HepG2 (cell line): ENCODE measurements around the gene GMEB1. TPM values are rescaled to one million over a fixed set of nuclear protein-coding genes. Genes with fewer than 3 reads are reported as not detected.

Experiments
- ARID2 ChIP-seq: sonication (generic); formaldehyde crosslinking; IDR thresholded peaks from 2 replicates; pipeline ENCODE4 v1.8.1; 2022; ENCODE audit warnings: mild to moderate bottlenecking, missing genetic modification reagents, borderline replicate concordance
- ARNT2 ChIP-seq: sonication (generic); formaldehyde crosslinking; IDR thresholded peaks from 2 replicates; pipeline ENCODE4 v1.8.0; 2022; ENCODE audit warnings: mild to moderate bottlenecking, low read depth, missing genetic modification reagents, moderate library complexity
- CREB1 ChIP-seq, 2 experiments: fragments of 450-650 bp in 1 of 2; IDR thresholded peaks; 2 replicates each; pipeline ENCODE4 v1.6.1; 2016 to 2017; ENCODE audit warnings: control low read depth in 1 of 2, mild to moderate bottlenecking in 1 of 2, missing compliant biosample characterization in 1 of 2, missing genetic modification characterization in 1 of 2
- HMG20A ChIP-seq: IDR thresholded peaks from 2 replicates; pipeline ENCODE4 v1.6.1; 2016; ENCODE audit warnings: borderline replicate concordance
- ISL2 ChIP-seq: sonication (generic); formaldehyde crosslinking; IDR thresholded peaks from 2 replicates; pipeline ENCODE4 v1.5.0; 2020; ENCODE audit warnings: missing genetic modification reagents
- KAT2B ChIP-seq: fragments of 150-350 bp; IDR thresholded peaks from 2 replicates; pipeline ENCODE4 v1.6.1; 2014; ENCODE audit warnings: low read depth, low read length, borderline replicate concordance
- KLF9 ChIP-seq: IDR thresholded peaks from 2 replicates; pipeline ENCODE4 v1.6.1; 2016; ENCODE audit warnings: low read depth
- MYPOP ChIP-seq: sonication (generic); formaldehyde crosslinking; IDR thresholded peaks from 2 replicates; pipeline ENCODE4 v1.8.1; 2023; ENCODE audit warnings: mild to moderate bottlenecking, moderate library complexity, missing genetic modification reagents
- RBM22 ChIP-seq: fragments of 200-400 bp; formaldehyde crosslinking; optimal IDR thresholded peaks from 2 replicates; pipeline ENCODE3; 2017; ENCODE audit warnings: mild to moderate bottlenecking, low read length, moderate library complexity
- RELA ChIP-seq: sonication (generic); formaldehyde crosslinking; IDR thresholded peaks from 2 replicates; pipeline ENCODE4 v1.4.0; 2020; ENCODE audit warnings: missing genetic modification reagents
- RFXAP ChIP-seq: sonication (generic); formaldehyde crosslinking; IDR thresholded peaks from 2 replicates; pipeline ENCODE4 v1.4.0; 2020; ENCODE audit warnings: missing genetic modification reagents, borderline replicate concordance
- SMARCE1 ChIP-seq: fragments of 450-650 bp; IDR thresholded peaks from 2 replicates; pipeline ENCODE4 v1.6.1; 2017; ENCODE audit warnings: borderline replicate concordance
- SNAPC4 ChIP-seq: sonication (generic); formaldehyde crosslinking; IDR thresholded peaks from 2 replicates; pipeline ENCODE4 v1.4.0; 2020; ENCODE audit warnings: mild to moderate bottlenecking, missing genetic modification reagents
- SP4 ChIP-seq: sonication (generic); formaldehyde crosslinking; IDR thresholded peaks from 2 replicates; pipeline ENCODE4 v1.8.1; 2023; ENCODE audit warnings: mild to moderate bottlenecking, missing genetic modification reagents
- SP5 ChIP-seq: IDR thresholded peaks from 2 replicates; pipeline ENCODE4 v1.6.1; 2016; ENCODE audit warnings: low read depth, borderline replicate concordance
- TAF15 ChIP-seq: fragments of 200-400 bp; formaldehyde crosslinking; IDR thresholded peaks from one replicate; pipeline ENCODE4 v1.6.1; 2018; ENCODE audit warnings: mild to moderate bottlenecking, low read depth, low read length; ENCODE audit not compliant: poor library complexity, severe bottlenecking
- ZBTB1 ChIP-seq: sonication (generic); formaldehyde crosslinking; IDR thresholded peaks from 2 replicates; pipeline ENCODE4 v1.4.0; 2020; ENCODE audit warnings: missing genetic modification reagents, borderline replicate concordance
- ZFX ChIP-seq: sonication (generic); formaldehyde crosslinking; IDR thresholded peaks from 2 replicates; pipeline ENCODE4 v1.4.0; 2020; ENCODE audit warnings: mild to moderate bottlenecking, low read depth, missing genetic modification reagents, moderate library complexity
- ZNF225 ChIP-seq: sonication (generic); formaldehyde crosslinking; IDR thresholded peaks from 2 replicates; pipeline ENCODE4 v1.4.0; 2020; ENCODE audit warnings: mild to moderate bottlenecking, missing genetic modification reagents
- ZNF282 ChIP-seq: fragments of 450-650 bp; IDR thresholded peaks from 2 replicates; pipeline ENCODE4 v1.6.1; 2018; ENCODE audit not compliant: partially characterized antibody
- ZNF337 ChIP-seq: sonication (generic); formaldehyde crosslinking; IDR thresholded peaks from 2 replicates; pipeline ENCODE4 v1.5.1; 2020; ENCODE audit warnings: missing genetic modification reagents, low read depth, mild to moderate bottlenecking, borderline replicate concordance
- ZNF354B ChIP-seq: sonication (generic); formaldehyde crosslinking; IDR thresholded peaks from 2 replicates; pipeline ENCODE4 v1.8.0; 2022; ENCODE audit warnings: mild to moderate bottlenecking, missing genetic modification reagents
- ZNF558 ChIP-seq: sonication (generic); formaldehyde crosslinking; IDR thresholded peaks from 2 replicates; pipeline ENCODE4 v1.9.0; 2022; ENCODE audit warnings: mild to moderate bottlenecking, missing genetic modification reagents, borderline replicate concordance
- ZNF709 ChIP-seq: sonication (generic); formaldehyde crosslinking; IDR thresholded peaks from 2 replicates; pipeline ENCODE4 v1.5.0; 2020; ENCODE audit warnings: mild to moderate bottlenecking, missing genetic modification reagents
- ZNF816 ChIP-seq: sonication (generic); formaldehyde crosslinking; IDR thresholded peaks from 2 replicates; pipeline ENCODE4 v1.8.0; 2022; ENCODE audit warnings: missing genetic modification reagents, mild to moderate bottlenecking, borderline replicate concordance
- polyA plus RNA-seq, 8 experiments: library from polyadenylated mRNA; depleted of rRNA in 3 of 8; stranded (reverse) in 7 of 8; unstranded in 1 of 8; fragments of >200 nt; fragmentation: Illumina TruSeq in 4 of 8; extraction: Trizol in 4 of 8; gene quantifications; 2 replicates each; pipeline versions ENCODE4 v1.2.1 to v1.2.3, GENCODE V29; 2011 to 2016; ENCODE audit warnings: low read depth in 4 of 8, missing spikeins in 1 of 8, mixed read lengths in 1 of 8; ENCODE audit not compliant: insufficient read depth in 1 of 8
- total RNA-seq, 5 experiments: library from RNA; depleted of rRNA; stranded (reverse); fragments of >200 nt; fragmentation: Illumina TruSeq; extraction: Trizol; gene quantifications; 2 replicates each; pipeline ENCODE4 v1.2.3, GENCODE V29; 2016; ENCODE audit warnings: low read depth in 1 of 5

The GMEB1 gene
- total and polyA plus RNA-seq, 2 of the 13 experiments (the other 11 are each of a cell fraction or from before 2014, with no cell fraction given) = 3.0 to 6.0 TPM

- TF ChIP-seq ZNF558 (CRISPR knock-in tag) (peak; percentile 92; the same call in 1 of the 2 replicates), ZNF337 (CRISPR knock-in tag) (peak; percentile 68; the same call in 1 of the 2 replicates), HMG20A (CRISPR knock-in tag) (0 out of 2 replicates have a peak, but pooled peaks have one; percentile 34), ZNF816 (CRISPR knock-in tag) (no peak), RFXAP (CRISPR knock-in tag) (peak; percentile 59; the same call in 1 of the 2 replicates), RBM22 (no peak), ZNF354B (no peak), KLF9 (CRISPR knock-in tag) (no peak), MYPOP (CRISPR knock-in tag) (peak; percentile 87; the same call in 1 of the 2 replicates), SMARCE1 (no peak), ARNT2 (CRISPR knock-in tag) (peak; percentile 77; the same call in 1 of the 2 replicates), ZNF709 (no peak; the same call in 1 of the 2 replicates), ZBTB1 (no peak), KAT2B (no peak), SNAPC4 (CRISPR knock-in tag) (peak; percentile 95; the same call in 1 of the 2 replicates), ARID2 (no peak), SP5 (CRISPR knock-in tag) (peak; percentile 75), RELA (CRISPR knock-in tag) (peak; percentile 86; the same call in 1 of the 2 replicates), ZFX (CRISPR knock-in tag) (peak; percentile 89), SP4 (0 out of 2 replicates have a peak, but pooled peaks have one; percentile 73), TAF15 (no peak), CREB1 (IDR thresholded peaks at IDR 0.05) (peak; percentile 55), CREB1 (CRISPR knock-in tag; IDR thresholded peaks at IDR 0.05) (peak; percentile 84), ZNF282 (no peak), ISL2 (CRISPR knock-in tag) (peak; percentile 60; the same call in 1 of the 2 replicates), ZNF225 (CRISPR knock-in tag) (peak; percentile 72; the same call in 1 of the 2 replicates)
Measured at GRCh38 chr1:28642847-28643635, 25.5 kb upstream of the GMEB1 start, which contains the start of gene TAF12 (continued).
